Measurements from ENCODE around the gene GALNT13. TPM values are rescaled to one million over a fixed set of nuclear protein-coding genes. Genes with fewer than 3 reads are reported as not detected.

The GALNT13 gene
- total RNA-seq, 1 experiment from 2014 or later: not detected

DNA sequence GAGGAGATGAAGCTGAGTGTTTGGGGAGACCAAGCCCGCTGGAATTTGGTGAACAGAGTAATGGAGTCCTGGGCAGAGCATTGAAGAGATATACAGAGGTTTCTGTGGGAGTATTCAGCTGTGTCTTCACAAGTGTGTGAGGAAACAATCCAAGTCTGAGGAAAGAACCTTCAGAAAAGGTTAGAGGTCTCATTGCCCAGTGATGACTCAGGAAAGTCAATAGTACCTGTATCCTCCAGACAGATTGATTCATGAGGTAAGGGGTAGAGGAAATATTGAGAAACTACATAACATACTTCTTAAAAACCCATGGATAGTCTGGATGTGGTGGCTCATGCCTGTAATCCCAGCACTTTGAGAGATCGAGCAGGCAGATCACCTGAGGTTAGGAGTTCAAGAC is 392.3 kb downstream of the GALNT13 start:
- TF ChIP-seq, protein P1, sequence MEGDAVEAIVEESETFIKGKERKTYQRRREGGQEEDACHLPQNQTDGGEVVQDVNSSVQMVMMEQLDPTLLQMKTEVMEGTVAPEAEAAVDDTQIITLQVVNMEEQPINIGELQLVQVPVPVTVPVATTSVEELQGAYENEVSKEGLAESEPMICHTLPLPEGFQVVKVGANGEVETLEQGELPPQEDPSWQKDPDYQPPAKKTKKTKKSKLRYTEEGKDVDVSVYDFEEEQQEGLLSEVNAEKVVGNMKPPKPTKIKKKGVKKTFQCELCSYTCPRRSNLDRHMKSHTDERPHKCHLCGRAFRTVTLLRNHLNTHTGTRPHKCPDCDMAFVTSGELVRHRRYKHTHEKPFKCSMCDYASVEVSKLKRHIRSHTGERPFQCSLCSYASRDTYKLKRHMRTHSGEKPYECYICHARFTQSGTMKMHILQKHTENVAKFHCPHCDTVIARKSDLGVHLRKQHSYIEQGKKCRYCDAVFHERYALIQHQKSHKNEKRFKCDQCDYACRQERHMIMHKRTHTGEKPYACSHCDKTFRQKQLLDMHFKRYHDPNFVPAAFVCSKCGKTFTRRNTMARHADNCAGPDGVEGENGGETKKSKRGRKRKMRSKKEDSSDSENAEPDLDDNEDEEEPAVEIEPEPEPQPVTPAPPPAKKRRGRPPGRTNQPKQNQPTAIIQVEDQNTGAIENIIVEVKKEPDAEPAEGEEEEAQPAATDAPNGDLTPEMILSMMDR (IDR thresholded peaks at IDR 0.05; ENCODE audit: insufficient read depth in 1 of 2, low read depth in 1 of 2, low read length in 1 of 2, severe bottlenecking in 1 of 2, unreplicated experiment in 1 of 2): no peak
- H3K36me3 ChIP-seq (ENCODE audit: control insufficient read depth, insufficient read depth, low read length): no peaks in the 10 kb centered on the region
- H3K36me3 Mint-ChIP-seq (ENCODE audit: insufficient read depth, unreplicated experiment): no peaks in the 10 kb centered on the region
- H3K27ac Mint-ChIP-seq (ENCODE audit: unreplicated experiment): no peak overlapping the region
- no peaks in the 10 kb centered on the region for H3K27me3 ChIP-seq (replicated peaks; ENCODE audit: control insufficient read depth, insufficient read depth, low read length)
- H3K4me1 ChIP-seq: peaks cover 5% of the 10 kb centered on the region; the same call in 1 of the 2 replicates
- H3K27me3 Mint-ChIP-seq (ENCODE audit: insufficient read depth, unreplicated experiment): no peaks in the 10 kb centered on the region
- H3K4me1 Mint-ChIP-seq (ENCODE audit: low read depth, unreplicated experiment): peaks cover 7% of the 10 kb centered on the region
- ChIA-PET CTCF (no interaction called here), POLR2A (no interaction called here)
- H3K4me3 ChIP-seq (ENCODE audit: low read depth, low read length): no peak overlapping the region
- H3K9me3 Mint-ChIP-seq (ENCODE audit: unreplicated experiment): no peaks in the 10 kb centered on the region
- BruUV-seq (replicated peaks): no TSS peak
- H3K9me3 ChIP-seq: no peaks in the 10 kb centered on the region
- H3K4me3 Mint-ChIP-seq (ENCODE audit: unreplicated experiment): no peak overlapping the region
- intact Hi-C loops (cut with micrococcal nuclease; ENCODE audit: unreplicated experiment): no loop called here
- DNase-seq: no peak

DNA sequence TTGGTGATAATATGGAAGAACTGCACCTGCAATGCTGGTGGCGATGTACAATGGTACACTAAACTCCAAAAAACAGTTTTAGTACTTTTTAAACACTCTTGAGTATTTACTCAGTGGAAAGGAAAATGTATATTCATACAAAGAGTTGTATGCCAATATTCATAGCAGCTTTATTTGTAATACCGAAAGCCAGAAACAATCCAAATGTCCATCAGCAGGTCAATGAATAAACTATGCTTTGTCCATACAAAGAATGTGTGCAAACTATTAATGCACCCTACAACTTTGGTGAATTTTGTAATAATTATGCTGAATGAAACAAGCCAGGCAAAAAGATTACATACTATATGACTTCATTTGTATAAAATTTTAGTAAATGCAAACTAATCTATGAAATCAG is 396.3 kb downstream of the GALNT13 start:
- no peaks in the 10 kb centered on the region for H3K36me3 ChIP-seq (ENCODE audit: control insufficient read depth, insufficient read depth, low read length)
- BruUV-seq (replicated peaks): no TSS peak
- TF ChIP-seq, protein P1 (IDR thresholded peaks at IDR 0.05; ENCODE audit: insufficient read depth in 1 of 2, low read depth in 1 of 2, low read length in 1 of 2, severe bottlenecking in 1 of 2, unreplicated experiment in 1 of 2): no peak
- Mint-ChIP-seq H3K4me1 (ENCODE audit: low read depth, unreplicated experiment) (peaks cover 7% of the 10 kb centered on the region), H3K4me3 (ENCODE audit: unreplicated experiment) (no peak overlapping the region), H3K27me3 (ENCODE audit: insufficient read depth, unreplicated experiment) (no peaks in the 10 kb centered on the region), H3K36me3 (ENCODE audit: insufficient read depth, unreplicated experiment) (no peaks in the 10 kb centered on the region), H3K27ac (ENCODE audit: unreplicated experiment) (no peak overlapping the region), H3K9me3 (ENCODE audit: unreplicated experiment) (no peaks in the 10 kb centered on the region)
- intact Hi-C loops (cut with micrococcal nuclease; ENCODE audit: unreplicated experiment): no loop called here
- H3K27me3 ChIP-seq (replicated peaks; ENCODE audit: control insufficient read depth, insufficient read depth, low read length): no peaks in the 10 kb centered on the region
- CTCF ChIA-PET: no interaction called here
- no peaks in the 10 kb centered on the region for H3K9me3 ChIP-seq
- POLR2A ChIA-PET: no interaction called here
- no peak for DNase-seq
- no peak overlapping the region for H3K4me3 ChIP-seq (ENCODE audit: low read depth, low read length)
- H3K4me1 ChIP-seq: peaks cover 5% of the 10 kb centered on the region; the same call in 1 of the 2 replicates

DNA sequence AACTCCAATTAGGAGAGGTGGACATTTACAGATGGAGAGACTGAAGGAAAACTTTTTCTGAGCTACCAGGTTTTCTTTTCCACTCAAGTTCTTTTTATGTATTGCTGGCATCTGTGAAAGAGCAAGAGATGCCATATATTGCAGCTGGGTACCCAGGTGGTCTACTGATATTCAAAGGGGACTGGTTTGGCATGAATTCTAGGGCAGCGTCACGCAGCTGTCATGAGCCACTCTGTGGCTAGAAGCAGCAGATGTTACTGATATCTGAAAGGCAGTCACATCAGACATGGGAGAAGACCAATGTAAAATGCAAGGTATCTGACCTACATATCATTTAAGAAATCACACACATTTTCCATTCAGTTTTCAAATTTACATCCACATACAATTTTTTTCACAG is 408.8 kb downstream of the GALNT13 start:
- BruUV-seq (replicated peaks): no TSS peak
- Mint-ChIP-seq H3K4me1 (ENCODE audit: low read depth, unreplicated experiment) (no peaks in the 10 kb centered on the region), H3K9me3 (ENCODE audit: unreplicated experiment) (peaks cover 10% of the 10 kb centered on the region), H3K4me3 (ENCODE audit: unreplicated experiment) (no peak overlapping the region), H3K27me3 (ENCODE audit: insufficient read depth, unreplicated experiment) (no peaks in the 10 kb centered on the region), H3K27ac (ENCODE audit: unreplicated experiment) (no peak overlapping the region), H3K36me3 (ENCODE audit: insufficient read depth, unreplicated experiment) (no peaks in the 10 kb centered on the region)
- Histone ChIP-seq H3K36me3 (ENCODE audit: control insufficient read depth, insufficient read depth, low read length) (no peaks in the 10 kb centered on the region), H3K9me3 (peaks cover 4% of the 10 kb centered on the region; the same call in 1 of the 2 replicates), H3K27me3 (replicated peaks; ENCODE audit: control insufficient read depth, insufficient read depth, low read length) (no peaks in the 10 kb centered on the region), H3K4me3 (ENCODE audit: low read depth, low read length) (no peak overlapping the region), H3K4me1 (no peaks in the 10 kb centered on the region)
- TF ChIP-seq, protein P1 (IDR thresholded peaks at IDR 0.05; ENCODE audit: insufficient read depth in 1 of 2, low read depth in 1 of 2, low read length in 1 of 2, severe bottlenecking in 1 of 2, unreplicated experiment in 1 of 2): no peak
- ChIA-PET CTCF (no interaction called here), POLR2A (no interaction called here)
- intact Hi-C loops (cut with micrococcal nuclease; ENCODE audit: unreplicated experiment): no loop called here
- no peak for DNase-seq

Measured in Caco-2 (cell line).